Left lung (tissue), 10 donors: ENCODE results near the gene PBXIP1. TPM values are rescaled to one million over a fixed set of nuclear protein-coding genes. Genes with fewer than 3 reads are reported as not detected.
"Not testable (repeated sequence)": the region's sequence is repeated elsewhere in the genome, so short reads cannot be mapped to it uniquely, and the experiment has no call there.

Experiments used
- ATAC-seq: fragments of 200-7000 bp; cut with Tn5 transposase; one replicate; pipeline ENCODE4 v1.9.1; 2020; ENCODE audit warnings: moderate library complexity
- DNase-seq, 4 donors: peaks; one replicate each; pipeline ENCODE4 v3.0.0-alpha.2; 2013 to 2020
- H3K27ac ChIP-seq, 2 donors: fragments of 200-600 bp; sonication (generic) in 1 of 2; one replicate each; pipeline versions ENCODE4 v1.5.0 to v1.8.0; 2020 to 2021
- H3K27me3 ChIP-seq, 2 donors: fragments of 200-600 bp; sonication (generic) in 1 of 2; one replicate each; pipeline versions ENCODE4 v1.5.0 to v1.8.0; 2020 to 2021
- H3K36me3 ChIP-seq, 2 donors: fragments of 200-600 bp; sonication (generic) in 1 of 2; one replicate each; pipeline versions ENCODE4 v1.5.0 to v1.8.0; 2020 to 2021
- H3K4me1 ChIP-seq, 2 donors: fragments of 200-600 bp; one replicate each; pipeline ENCODE4 v1.8.0; 2021
- H3K4me3 ChIP-seq, 2 donors: fragments of 200-600 bp; sonication (generic) in 1 of 2; one replicate each; pipeline versions ENCODE4 v1.5.0 to v1.8.0; 2020 to 2021; ENCODE audit warnings: mild to moderate bottlenecking in 1 of 2
- H3K9me3 ChIP-seq, 2 donors: fragments of 200-600 bp; sonication (generic) in 1 of 2; one replicate each; pipeline versions ENCODE4 v1.5.0 to v1.8.0; 2020 to 2021
- CTCF ChIP-seq, 2 donors: fragments of 200-600 bp; sonication (generic) in 1 of 2; IDR thresholded peaks; one replicate each; pipeline versions ENCODE4 v1.5.0 to v1.8.0; 2021; ENCODE audit warnings: antibody characterized with exemption in 2 of 2
- intact Hi-C, 2 donors: fragments of 100-400 bp; cut with DNase I; formaldehyde crosslinking; loops; one replicate each; pipeline versions ENCODE4 v1.11.2 to v1.14.2; 2022
- polyA plus RNA-seq, 6 donors: library from polyadenylated mRNA; unstranded; fragments of 120-200 nt; gene quantifications; one replicate each; pipeline ENCODE4 v1.2.1, GENCODE V29; 2013; ENCODE audit not compliant: insufficient read length in 6 of 6
- total RNA-seq, 2 donors: library from RNA; stranded (reverse); fragmentation: NEBNext Ultra II Directional; extraction: Animal tissue kit (Norgen Biotek cat#: 25700); gene quantifications; one replicate each; pipeline ENCODE4 v1.2.1, GENCODE V29; 2021
- donor health status: DM: no; HTN: yes; CAD: no.
- donor health status: DM: no; HTN: no; CAD: no.

PBXIP1 gene
- total and polyA plus RNA-seq, 8 donors = 32.6 to 84.4 (median 79.1) TPM

- no peak overlapping the region for H3K27ac ChIP-seq
- DNase-seq = no peak
- peaks cover 0 to 51% of the 10 kb centered on the region in 2 donors for H3K36me3 ChIP-seq
- no peak for ATAC-seq
- peaks cover 0 to 26% of the 10 kb centered on the region in 2 donors for H3K4me1 ChIP-seq
- no peaks in the 10 kb centered on the region for H3K27me3 ChIP-seq
- no peak for TF ChIP-seq CTCF (IDR thresholded peaks at IDR 0.05)
- no peaks in the 10 kb centered on the region for H3K9me3 ChIP-seq
- intact Hi-C loops = no loop called here
- H3K4me3 ChIP-seq = no peak overlapping the region
These were observed 32.4 kb upstream of the PBXIP1 start for GRCh38 chr1:154988058-154988954.

- Histone ChIP-seq H3K4me1 (peaks cover 0 to 30% of the 10 kb centered on the region in 2 donors), H3K27ac (no peak overlapping the region), H3K27me3 (no peaks in the 10 kb centered on the region), H3K9me3 (no peaks in the 10 kb centered on the region), H3K36me3 (peaks cover 0 to 51% of the 10 kb centered on the region in 2 donors), H3K4me3 (no peak overlapping the region)
- ATAC-seq (no peak), DNase-seq (no peak)
- no peak for TF ChIP-seq CTCF (IDR thresholded peaks at IDR 0.05)
- intact Hi-C loops = no loop called here
These were observed 31.4 kb upstream of the PBXIP1 start for GRCh38 chr1:154987326-154987725.

- Histone ChIP-seq H3K4me1 (peaks cover 0 to 34% of the 10 kb centered on the region in 2 donors), H3K36me3 (peaks cover 0 to 49% of the 10 kb centered on the region in 2 donors)
- H3K4me3 ChIP-seq, ATAC-seq, H3K27me3 ChIP-seq, DNase-seq, H3K27ac ChIP-seq, intact Hi-C loops, H3K9me3 ChIP-seq: not testable (repeated sequence)
These were observed 30.8 kb upstream of the PBXIP1 start for GRCh38 chr1:154986736-154987135.

- peak overlapping the region; percentile 59 to 71 for H3K27ac ChIP-seq
- intact Hi-C loops = no loop called here
- H3K4me1 ChIP-seq = peaks cover 0 to 34% of the 10 kb centered on the region in 2 donors
- TF ChIP-seq CTCF (IDR thresholded peaks at IDR 0.05) = no peak
- H3K36me3 ChIP-seq = peaks cover 0 to 22% of the 10 kb centered on the region in 2 donors
- ATAC-seq = no peak
- no peaks in the 10 kb centered on the region for H3K27me3 ChIP-seq
- H3K4me3 ChIP-seq = peak overlapping the region; percentile 53 to 59
- no peaks in the 10 kb centered on the region for H3K9me3 ChIP-seq
- DNase-seq = no peak
These were observed 28.0 kb upstream of the PBXIP1 start for GRCh38 chr1:154983776-154984466.

- Histone ChIP-seq H3K9me3 (no peaks in the 10 kb centered on the region), H3K27ac (peak within 1 kb of the TSS; percentile 59 to 71), H3K4me1 (peaks cover 0 to 34% of the 10 kb centered on the region in 2 donors), H3K27me3 (no peaks in the 10 kb centered on the region), H3K36me3 (peaks cover 0 to 17% of the 10 kb centered on the region in 2 donors), H3K4me3 (peak within 1 kb of the TSS; percentile 53 to 59)
- no peak for TF ChIP-seq CTCF (IDR thresholded peaks at IDR 0.05)
- DNase-seq (peak; percentile 95 to 98 (median 96)), ATAC-seq (peak; percentile 100)
- intact Hi-C loops = no loop called here
These were observed 27.2 kb upstream of the PBXIP1 start, which contains the start of gene FLAD1 for GRCh38 chr1:154982897-154983648. Gene FLAD1 (plus strand): TSS chr1:154983344. CDS start chr1:154983695, 351 bp downstream.
